GM12891 (cell line): Measurements from ENCODE around the gene PHC3.

Experiments used
- PAX5 ChIP-seq: IDR thresholded peaks from 2 replicates; pipeline ENCODE4 v1.6.1; 2011; ENCODE audit warnings: low read length, moderate library complexity, mild to moderate bottlenecking; ENCODE audit not compliant: insufficient read depth, severe bottlenecking
- POLR2A ChIP-seq: IDR thresholded peaks from 2 replicates; pipeline ENCODE4 v1.6.1; 2011; ENCODE audit warnings: low read depth, low read length, control low read depth
- POLR2AphosphoS5 ChIP-seq: IDR thresholded peaks from 2 replicates; pipeline ENCODE4 v1.6.1; 2011; ENCODE audit warnings: low read depth, low read length, control low read depth
- POU2F2 ChIP-seq: IDR thresholded peaks from 2 replicates; pipeline ENCODE4 v1.6.1; 2011; ENCODE audit warnings: low read depth, mild to moderate bottlenecking, control low read depth, low read length, moderate library complexity
- SPI1 ChIP-seq: IDR thresholded peaks from 2 replicates; pipeline ENCODE4 v1.6.1; 2011; ENCODE audit warnings: low read depth, low read length, control low read depth

- TF ChIP-seq POLR2A (no peak), SPI1 (0 out of 2 replicates have a peak, but pooled peaks have one; percentile 22), PAX5 (no peak), POLR2AphosphoS5 (no peak), POU2F2 (no peak)
These were observed 49.2 kb downstream of the PHC3 start for GRCh38 chr3:170132335-170132734.
